ENCODE data around the gene MAPRE2. TPM values are rescaled to one million over a fixed set of nuclear protein-coding genes. Genes with fewer than 3 reads are reported as not detected.
"Not testable (repeated sequence)": the region's sequence is repeated elsewhere in the genome, so short reads cannot be mapped to it uniquely, and the experiment has no call there.

Gene MAPRE2
- total RNA-seq, 1 donor from 2014 or later, result 28.9 TPM

GRCh38 chr18:35091841-35092240 lies 50.6 kb downstream of the MAPRE2 start:
- no peak for DNase-seq

GRCh38 chr18:35095983-35096676 lies 54.9 kb downstream of the MAPRE2 start:
- no peak for DNase-seq

- no peak for DNase-seq
Measured at GRCh38 chr18:35096677-35097011, 55.4 kb downstream of the MAPRE2 start.

GRCh38 chr18:35097195-35097594 lies 56.0 kb downstream of the MAPRE2 start:
- no peak for DNase-seq

- DNase-seq, result no peak
Measured at GRCh38 chr18:35097763-35098162, 56.5 kb downstream of the MAPRE2 start.

- no peak for DNase-seq
Measured at GRCh38 chr18:35099911-35100310, 58.7 kb downstream of the MAPRE2 start.

GRCh38 chr18:35104391-35105051 lies 63.3 kb downstream of the MAPRE2 start:
- no peak for DNase-seq

GRCh38 chr18:35106013-35106844 lies 65.0 kb downstream of the MAPRE2 start:
- no peak for DNase-seq

- no peak for DNase-seq
Measured at GRCh38 chr18:35106845-35107148, 65.6 kb downstream of the MAPRE2 start.

- DNase-seq, result no peak
Measured at GRCh38 chr18:35107216-35107615, 66.0 kb downstream of the MAPRE2 start.

- DNase-seq, result not testable (repeated sequence)
Measured at GRCh38 chr18:35108088-35108487, 66.9 kb downstream of the MAPRE2 start.

GRCh38 chr18:35110059-35110458 lies 68.8 kb downstream of the MAPRE2 start:
- DNase-seq, result no peak

- DNase-seq, result no peak
Measured at GRCh38 chr18:35110554-35111485, 69.6 kb downstream of the MAPRE2 start.

- no peak for DNase-seq
Measured at GRCh38 chr18:35112696-35113095, 71.5 kb downstream of the MAPRE2 start.

- DNase-seq, result no peak
Measured at GRCh38 chr18:35114305-35114704, 73.1 kb downstream of the MAPRE2 start.

GRCh38 chr18:35116784-35117318 lies 75.6 kb downstream of the MAPRE2 start:
- DNase-seq, result no peak

- no peak for DNase-seq
Measured at GRCh38 chr18:35117372-35117771, 76.2 kb downstream of the MAPRE2 start.

- peak; percentile 34 for DNase-seq
Measured at GRCh38 chr18:35117951-35118411, 76.8 kb downstream of the MAPRE2 start.

GRCh38 chr18:35118641-35119040 lies 77.4 kb downstream of the MAPRE2 start:
- DNase-seq, result no peak

- no peak for DNase-seq
Measured at GRCh38 chr18:35121038-35121437, 79.8 kb downstream of the MAPRE2 start.

- DNase-seq, result no peak
Measured at GRCh38 chr18:35121531-35121930, 80.3 kb downstream of the MAPRE2 start.
